Caco-2 (cell line): ENCODE data around the gene FABP1. TPM values are rescaled to one million over a fixed set of nuclear protein-coding genes. Genes with fewer than 3 reads are reported as not detected.

ENCODE experiments used
- BruUV-seq: library from RNA; stranded (reverse); fragments of 400-500 nt; replicated peaks from 2 replicates; lab custom pipeline; 2021; lab: Mats Ljungman, UMichigan
- CTCF ChIA-PET: fragments of 300-600 bp; sonication (Branson Sonifier 250); formaldehyde crosslinking; loops from one replicate; lab custom pipeline; 2022; ENCODE audit warnings: antibody characterized with exemption; lab: Charles Lee
- POLR2A ChIA-PET: fragments of 300-600 bp; sonication (Branson Sonifier 250); formaldehyde crosslinking; loops from one replicate; lab custom pipeline; 2022; ENCODE audit warnings: antibody characterized with exemption; lab: Charles Lee
- DNase-seq, 2 experiments: peaks; one replicate each; pipeline versions ENCODE4 v3.0.0 to v3.0.0-alpha.2; 2020 to 2022
- H3K27me3 ChIP-seq: replicated peaks from 2 replicates; pipeline ENCODE4 v1.6.0; 2011; ENCODE audit warnings: low read length; ENCODE audit not compliant: control insufficient read depth, insufficient read depth
- H3K36me3 ChIP-seq: 2 replicates; pipeline ENCODE4 v1.5.1; 2011; ENCODE audit warnings: low read length; ENCODE audit not compliant: control insufficient read depth, insufficient read depth
- H3K4me1 ChIP-seq: fragments of 250-450 bp; sonication (Bioruptor Pico); 2 replicates; pipeline ENCODE4 v1.5.1; 2020; ENCODE audit warnings: mild to moderate bottlenecking
- H3K4me3 ChIP-seq: 2 replicates; pipeline ENCODE4 v1.5.1; 2011; ENCODE audit warnings: low read depth, mild to moderate bottlenecking, control low read depth, low read length
- H3K9me3 ChIP-seq: fragments of 250-450 bp; sonication (Bioruptor Pico); 2 replicates; pipeline ENCODE4 v1.5.1; 2020; ENCODE audit warnings: mild to moderate bottlenecking, moderate library complexity
- H3K27ac Mint-ChIP-seq: one replicate; pipeline ENCODE4 v1.8.0; 2022; ENCODE audit warnings: mixed read lengths; ENCODE audit not compliant: unreplicated experiment
- H3K27me3 Mint-ChIP-seq: one replicate; pipeline ENCODE4 v1.8.0; 2022; ENCODE audit warnings: mixed read lengths; ENCODE audit not compliant: insufficient read depth, unreplicated experiment
- H3K36me3 Mint-ChIP-seq: one replicate; pipeline ENCODE4 v1.8.0; 2022; ENCODE audit warnings: mild to moderate bottlenecking, mixed read lengths; ENCODE audit not compliant: insufficient read depth, unreplicated experiment
- H3K4me1 Mint-ChIP-seq: one replicate; pipeline ENCODE4 v1.8.0; 2022; ENCODE audit warnings: low read depth, mixed read lengths; ENCODE audit not compliant: unreplicated experiment
- H3K4me3 Mint-ChIP-seq: one replicate; pipeline ENCODE4 v1.8.0; 2022; ENCODE audit warnings: mild to moderate bottlenecking, moderate library complexity, mixed read lengths; ENCODE audit not compliant: unreplicated experiment
- H3K9me3 Mint-ChIP-seq: one replicate; pipeline ENCODE4 v1.8.0; 2022; ENCODE audit warnings: mixed read lengths; ENCODE audit not compliant: unreplicated experiment
- CTCF ChIP-seq, 2 experiments: fragments of 200-600 bp in 1 of 2; IDR thresholded peaks; 1 replicate in 1 of 2; 2 replicates in 1 of 2; pipeline versions ENCODE4 v1.5.1 to v1.8.0; 2011 to 2022; ENCODE audit warnings: antibody characterized with exemption in 1 of 2, control low read depth in 1 of 2, inconsistent platforms in 1 of 2, low read depth in 1 of 2, low read length in 1 of 2, mild to moderate bottlenecking in 1 of 2, moderate library complexity in 1 of 2; ENCODE audit not compliant: insufficient read depth in 1 of 2, severe bottlenecking in 1 of 2, unreplicated experiment in 1 of 2
- intact Hi-C: fragments of 100-400 bp; cut with micrococcal nuclease; formaldehyde crosslinking; loops from one replicate; pipeline ENCODE4 v1.10.0; 2022; ENCODE audit not compliant: unreplicated experiment
- total RNA-seq: library from RNA; stranded (reverse); gene quantifications from 2 replicates; pipeline ENCODE4 v1.2.3, GENCODE V29; 2022

The FABP1 gene
- total RNA-seq, 1 experiment from 2014 or later: 44.5 TPM

- Histone ChIP-seq H3K27me3 (no peaks in the 10 kb centered on the region), H3K36me3 (no peaks in the 10 kb centered on the region), H3K4me3 (no peak overlapping the region), H3K9me3 (no peaks in the 10 kb centered on the region), H3K4me1 (no peaks in the 10 kb centered on the region)
- ChIA-PET CTCF (interaction anchor here (0.6 to 1.0 kb wide), 3 partner anchors 22 to 78 kb away, joined by 3 read pairs; no protein-coding TSS in a partner anchor), POLR2A (no interaction called here)
- TF ChIP-seq CTCF (IDR thresholded peaks at IDR 0.05; ENCODE audit: insufficient read depth in 1 of 2, low read depth in 1 of 2, low read length in 1 of 2, severe bottlenecking in 1 of 2, unreplicated experiment in 1 of 2): no peak
- Mint-ChIP-seq H3K27ac (no peak overlapping the region), H3K4me3 (no peak overlapping the region), H3K27me3 (no peaks in the 10 kb centered on the region), H3K9me3 (no peaks in the 10 kb centered on the region), H3K4me1 (no peaks in the 10 kb centered on the region), H3K36me3 (no peaks in the 10 kb centered on the region)
- DNase-seq: no peak
- no TSS peak for BruUV-seq
- intact Hi-C loops: no loop called here
Observed at GRCh38 chr2:88081924-88082608, 45.8 kb downstream of the FABP1 start.

GRCh38 chr2:88080545-88080944 is 47.3 kb downstream of the FABP1 start:
- no peaks in the 10 kb centered on the region for H3K4me1 ChIP-seq
- ChIA-PET CTCF (no interaction called here), POLR2A (no interaction called here)
- no peak for TF ChIP-seq CTCF (IDR thresholded peaks at IDR 0.05; ENCODE audit: insufficient read depth in 1 of 2, low read depth in 1 of 2, low read length in 1 of 2, severe bottlenecking in 1 of 2, unreplicated experiment in 1 of 2)
- no peak overlapping the region for H3K4me3 ChIP-seq
- H3K4me1 Mint-ChIP-seq: no peaks in the 10 kb centered on the region
- no peaks in the 10 kb centered on the region for H3K27me3 Mint-ChIP-seq
- no peaks in the 10 kb centered on the region for H3K9me3 ChIP-seq
- no peak for DNase-seq
- BruUV-seq: no TSS peak
- H3K9me3 Mint-ChIP-seq: no peaks in the 10 kb centered on the region
- no peaks in the 10 kb centered on the region for H3K36me3 ChIP-seq
- no peak overlapping the region for H3K27ac Mint-ChIP-seq
- no peak overlapping the region for H3K4me3 Mint-ChIP-seq
- H3K27me3 ChIP-seq: no peaks in the 10 kb centered on the region
- H3K36me3 Mint-ChIP-seq: no peaks in the 10 kb centered on the region
- intact Hi-C loops: no loop called here

DNA sequence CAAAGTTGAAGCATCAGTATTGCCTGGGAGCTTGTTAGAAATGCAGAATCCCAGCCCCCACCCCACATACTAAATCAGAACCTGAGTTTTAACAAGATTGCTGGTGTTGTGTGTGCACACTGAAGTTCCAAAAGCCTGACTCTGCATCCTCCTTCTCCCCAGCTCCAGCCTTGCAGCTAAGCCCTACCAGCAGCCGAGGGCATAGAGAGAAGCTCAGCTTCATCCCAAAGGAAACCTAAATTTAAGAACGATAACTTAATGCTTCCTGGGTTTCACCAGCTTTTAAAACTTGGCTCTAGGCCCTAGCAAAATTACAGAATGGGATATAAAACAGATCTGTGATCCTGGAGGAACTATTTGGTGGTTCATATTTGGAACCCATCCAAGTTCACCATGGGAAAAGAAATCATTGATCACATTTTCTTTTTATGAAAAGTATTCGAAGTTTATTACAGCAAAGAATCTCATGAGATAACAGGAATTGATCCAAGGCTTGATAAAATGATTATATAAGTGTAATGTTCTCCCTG is 49.2 kb downstream of the FABP1 start:
- H3K27ac Mint-ChIP-seq: no peak overlapping the region
- no TSS peak for BruUV-seq
- Histone ChIP-seq H3K4me3 (no peak overlapping the region), H3K27me3 (no peaks in the 10 kb centered on the region), H3K4me1 (no peaks in the 10 kb centered on the region), H3K9me3 (peaks cover 5% of the 10 kb centered on the region; the same call in 1 of the 2 replicates), H3K36me3 (no peaks in the 10 kb centered on the region)
- ChIA-PET CTCF (interaction anchor here (1.5 kb wide), 1 partner anchor 18 kb away, joined by 5 read pairs; no protein-coding TSS in a partner anchor), POLR2A (no interaction called here)
- no peak for TF ChIP-seq CTCF (IDR thresholded peaks at IDR 0.05; ENCODE audit: insufficient read depth in 1 of 2, low read depth in 1 of 2, low read length in 1 of 2, severe bottlenecking in 1 of 2, unreplicated experiment in 1 of 2)
- no peaks in the 10 kb centered on the region for H3K36me3 Mint-ChIP-seq
- no peaks in the 10 kb centered on the region for H3K27me3 Mint-ChIP-seq
- H3K9me3 Mint-ChIP-seq: no peaks in the 10 kb centered on the region
- no peak overlapping the region for H3K4me3 Mint-ChIP-seq
- no peaks in the 10 kb centered on the region for H3K4me1 Mint-ChIP-seq
- intact Hi-C loops: no loop called here
- DNase-seq: no peak
